ENCODE data around the gene KRT36.
A peak's percentile ranks its signal among the peaks of the same experiment; 100 is the strongest.

KRT36 gene

DNA sequence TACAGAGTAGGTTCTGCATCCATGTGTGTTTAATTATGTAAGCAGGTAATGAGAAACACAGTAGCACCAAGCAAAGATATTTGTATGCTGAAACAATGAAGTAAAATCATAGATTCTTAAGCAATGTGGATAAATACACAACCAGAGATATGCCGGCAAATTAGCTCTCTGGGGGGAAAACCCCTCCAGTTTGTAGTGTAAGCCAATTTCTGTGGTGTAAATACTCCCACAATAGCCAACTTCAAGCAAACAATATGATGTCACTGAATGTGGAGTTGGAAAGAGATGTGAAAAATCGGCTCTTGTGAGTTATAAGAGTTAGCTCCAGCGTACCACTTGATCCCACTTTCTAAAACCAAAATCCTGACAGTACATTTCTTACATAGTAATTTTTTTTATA is 45.1 kb downstream of the KRT36 start:
- DNase-seq (ENCODE audit: low read depth), result no peak
- no peak overlapping the region for H3K4me3 ChIP-seq (ENCODE audit: low read depth, low read length)
- TF ChIP-seq, protein P1, sequence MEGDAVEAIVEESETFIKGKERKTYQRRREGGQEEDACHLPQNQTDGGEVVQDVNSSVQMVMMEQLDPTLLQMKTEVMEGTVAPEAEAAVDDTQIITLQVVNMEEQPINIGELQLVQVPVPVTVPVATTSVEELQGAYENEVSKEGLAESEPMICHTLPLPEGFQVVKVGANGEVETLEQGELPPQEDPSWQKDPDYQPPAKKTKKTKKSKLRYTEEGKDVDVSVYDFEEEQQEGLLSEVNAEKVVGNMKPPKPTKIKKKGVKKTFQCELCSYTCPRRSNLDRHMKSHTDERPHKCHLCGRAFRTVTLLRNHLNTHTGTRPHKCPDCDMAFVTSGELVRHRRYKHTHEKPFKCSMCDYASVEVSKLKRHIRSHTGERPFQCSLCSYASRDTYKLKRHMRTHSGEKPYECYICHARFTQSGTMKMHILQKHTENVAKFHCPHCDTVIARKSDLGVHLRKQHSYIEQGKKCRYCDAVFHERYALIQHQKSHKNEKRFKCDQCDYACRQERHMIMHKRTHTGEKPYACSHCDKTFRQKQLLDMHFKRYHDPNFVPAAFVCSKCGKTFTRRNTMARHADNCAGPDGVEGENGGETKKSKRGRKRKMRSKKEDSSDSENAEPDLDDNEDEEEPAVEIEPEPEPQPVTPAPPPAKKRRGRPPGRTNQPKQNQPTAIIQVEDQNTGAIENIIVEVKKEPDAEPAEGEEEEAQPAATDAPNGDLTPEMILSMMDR (conservative IDR thresholded peaks at IDR 0.05; ENCODE audit: low read depth, low read length), result no peak

DNA sequence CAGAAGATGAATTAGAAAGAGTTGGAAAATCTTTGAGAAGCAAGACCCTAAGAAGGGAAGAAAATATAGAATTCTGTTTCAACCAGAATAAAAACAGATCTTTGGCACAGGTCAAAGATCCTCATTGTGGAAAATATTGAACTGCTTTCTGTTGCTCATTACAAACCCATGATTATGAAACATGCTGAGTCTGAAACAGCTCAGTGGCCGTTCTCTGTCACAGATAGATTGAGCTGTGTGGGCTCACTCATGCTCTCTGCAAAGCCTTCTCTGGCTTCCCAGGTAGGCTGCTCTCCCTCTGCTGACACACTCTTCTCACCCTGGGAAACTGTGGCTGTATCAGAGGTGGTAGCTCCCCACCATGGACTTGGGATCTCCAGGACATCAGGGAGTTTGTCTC is 45.5 kb downstream of the KRT36 start:
- TF ChIP-seq, protein P1 (conservative IDR thresholded peaks at IDR 0.05; ENCODE audit: low read depth, low read length), result no peak
- no peak overlapping the region for H3K4me3 ChIP-seq (ENCODE audit: low read depth, low read length)
- DNase-seq (ENCODE audit: low read depth), result peak; percentile 42

GRCh38 chr17:41442739-41443138 is 47.0 kb downstream of the KRT36 start:
- no peak overlapping the region for H3K4me3 ChIP-seq (ENCODE audit: low read depth, low read length)
- DNase-seq (ENCODE audit: low read depth), result peak; percentile 56
- TF ChIP-seq, protein P1 (conservative IDR thresholded peaks at IDR 0.05; ENCODE audit: low read depth, low read length), result no peak

GRCh38 chr17:41440531-41441033 is 49.1 kb downstream of the KRT36 start, which contains the start of gene KRT38:
Gene KRT38 (minus strand): TSS chr17:41440983. CDS start chr17:41440921, 62 bp downstream.
- no peak for DNase-seq (ENCODE audit: low read depth)
- TF ChIP-seq, protein P1 (conservative IDR thresholded peaks at IDR 0.05; ENCODE audit: low read depth, low read length), result no peak
- H3K4me3 ChIP-seq (ENCODE audit: low read depth, low read length), result no peak within 1 kb of the TSS

- TF ChIP-seq, protein P1 (conservative IDR thresholded peaks at IDR 0.05; ENCODE audit: low read depth, low read length), result no peak
- H3K4me3 ChIP-seq (ENCODE audit: low read depth, low read length), result no peak overlapping the region
- peak; percentile 74 for DNase-seq (ENCODE audit: low read depth)
These were observed 50.3 kb downstream of the KRT36 start for GRCh38 chr17:41439375-41439774.

DNA sequence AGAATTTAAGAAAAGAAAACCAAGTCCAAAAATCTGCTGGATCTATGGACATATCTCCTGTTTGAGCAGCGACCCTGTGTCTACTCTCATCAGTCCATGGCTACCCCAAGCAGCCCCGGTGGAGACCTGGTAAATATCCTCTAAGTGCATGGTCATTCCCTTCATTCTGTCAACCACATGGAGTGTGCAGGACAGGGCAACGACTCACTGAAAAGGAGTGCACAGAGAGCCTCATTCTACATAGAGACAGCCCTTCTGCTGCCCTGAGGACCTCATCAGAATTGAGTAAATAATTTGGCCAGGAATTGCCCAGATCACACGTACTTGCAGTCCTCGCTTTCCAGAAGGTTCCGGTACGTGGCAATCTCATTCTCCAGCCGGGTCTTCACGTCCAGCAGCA is 51.9 kb downstream of the KRT36 start:
- H3K4me3 ChIP-seq (ENCODE audit: low read depth, low read length), result no peak overlapping the region
- TF ChIP-seq, protein P1 (conservative IDR thresholded peaks at IDR 0.05; ENCODE audit: low read depth, low read length), result no peak
- no peak for DNase-seq (ENCODE audit: low read depth)

DNA sequence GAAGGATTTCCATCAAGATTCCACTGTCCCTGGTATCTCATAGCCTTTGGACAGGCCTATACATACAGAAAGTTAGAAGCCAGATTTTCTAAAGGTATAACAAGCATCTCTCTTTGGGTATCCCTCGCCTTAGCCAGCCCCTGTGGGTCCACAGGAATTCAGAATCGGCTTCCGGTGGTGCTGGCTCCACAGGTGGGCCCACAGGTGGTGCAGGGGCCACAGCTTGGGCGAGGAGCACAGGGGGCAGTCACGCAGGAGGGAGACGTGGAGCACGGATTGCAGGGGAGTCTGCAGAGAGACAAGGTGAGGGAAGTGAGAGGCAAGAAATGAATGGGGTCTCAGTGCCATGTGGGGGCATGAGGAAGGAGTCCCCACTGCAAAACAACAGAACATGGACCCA is 52.5 kb downstream of the KRT36 start:
- no peak for DNase-seq (ENCODE audit: low read depth)
- TF ChIP-seq, protein P1 (conservative IDR thresholded peaks at IDR 0.05; ENCODE audit: low read depth, low read length), result no peak
- no peak overlapping the region for H3K4me3 ChIP-seq (ENCODE audit: low read depth, low read length)
